IPS-NIHi7 (cell line): ENCODE measurements around the gene PTPRR.

Source experiments
- DNase-seq: peaks from one replicate; pipeline ENCODE4 v3.0.0; 2012; ENCODE audit warnings: mixed read lengths; ENCODE audit errors: extremely low spot score

The PTPRR gene

GRCh38 chr12:70796989-70797388 lies 123.5 kb downstream of the PTPRR start:
- DNase-seq, result no peak

- no peak for DNase-seq
These were observed 124.9 kb downstream of the PTPRR start for GRCh38 chr12:70795608-70796007.

- DNase-seq, result no peak
These were observed 126.4 kb downstream of the PTPRR start for GRCh38 chr12:70794131-70794530.

- no peak for DNase-seq
These were observed 131.8 kb downstream of the PTPRR start for GRCh38 chr12:70788774-70789173.

- no peak for DNase-seq
These were observed 132.9 kb downstream of the PTPRR start for GRCh38 chr12:70787612-70788011.

- DNase-seq, result no peak
These were observed 134.6 kb downstream of the PTPRR start for GRCh38 chr12:70785896-70786295.

GRCh38 chr12:70784042-70784668 lies 136.4 kb downstream of the PTPRR start:
- peak; percentile 13 for DNase-seq

GRCh38 chr12:70783455-70783854 lies 137.1 kb downstream of the PTPRR start:
- no peak for DNase-seq

- DNase-seq, result no peak
These were observed 141.3 kb downstream of the PTPRR start for GRCh38 chr12:70779250-70779649.

- peak; percentile 10 for DNase-seq
These were observed 146.5 kb downstream of the PTPRR start for GRCh38 chr12:70774055-70774454.

GRCh38 chr12:70772836-70773235 lies 147.7 kb downstream of the PTPRR start:
- DNase-seq, result no peak

- DNase-seq, result no peak
These were observed 149.0 kb downstream of the PTPRR start for GRCh38 chr12:70771581-70771980.

- DNase-seq, result no peak
These were observed 156.9 kb downstream of the PTPRR start for GRCh38 chr12:70763666-70764065.

GRCh38 chr12:70762000-70762399 lies 158.5 kb downstream of the PTPRR start:
- no peak for DNase-seq

- DNase-seq, result no peak
These were observed 161.2 kb downstream of the PTPRR start for GRCh38 chr12:70759161-70759918.

GRCh38 chr12:70758494-70758845 lies 162.1 kb downstream of the PTPRR start:
- no peak for DNase-seq

GRCh38 chr12:70757830-70758493 lies 162.6 kb downstream of the PTPRR start:
- DNase-seq, result peak; percentile 28

GRCh38 chr12:70756791-70757190 lies 163.7 kb downstream of the PTPRR start:
- DNase-seq, result no peak

- DNase-seq, result no peak
These were observed 164.4 kb downstream of the PTPRR start for GRCh38 chr12:70756118-70756517.

GRCh38 chr12:70754330-70754741 lies 166.2 kb downstream of the PTPRR start:
- no peak for DNase-seq

- DNase-seq, result no peak
These were observed 168.2 kb downstream of the PTPRR start for GRCh38 chr12:70752327-70752726.

- DNase-seq, result no peak
These were observed 170.6 kb downstream of the PTPRR start for GRCh38 chr12:70749931-70750330.

- DNase-seq, result no peak
These were observed 171.7 kb downstream of the PTPRR start for GRCh38 chr12:70748809-70749208.
